Ishikawa (cell line): ENCODE results near the gene RIT1.

Experiments
- CEBPB ChIP-seq: IDR thresholded peaks from 2 replicates; pipeline ENCODE4 v1.6.1; 2012
- CREB1 ChIP-seq: IDR thresholded peaks from 2 replicates; pipeline ENCODE4 v1.6.1; 2012; ENCODE audit warnings: low read depth
- EGR1 ChIP-seq: IDR thresholded peaks from 2 replicates; pipeline ENCODE4 v1.6.1; 2012
- EP300 ChIP-seq: IDR thresholded peaks from 2 replicates; pipeline ENCODE4 v1.6.1; 2012; ENCODE audit warnings: borderline replicate concordance
- FOXM1 ChIP-seq: IDR thresholded peaks from 2 replicates; pipeline ENCODE4 v1.6.1; 2012; ENCODE audit warnings: low read depth, borderline replicate concordance
- MAX ChIP-seq: IDR thresholded peaks from 2 replicates; pipeline ENCODE4 v1.6.1; 2012
- NFIC ChIP-seq: IDR thresholded peaks from 2 replicates; pipeline ENCODE4 v1.6.1; 2012
- RAD21 ChIP-seq: IDR thresholded peaks from 2 replicates; pipeline ENCODE4 v1.6.1; 2012; ENCODE audit warnings: low read depth
- REST ChIP-seq: IDR thresholded peaks from 2 replicates; pipeline ENCODE4 v1.6.1; 2012; ENCODE audit warnings: low read depth, mild to moderate bottlenecking
- TAF1 ChIP-seq: IDR thresholded peaks from 2 replicates; pipeline ENCODE4 v1.6.1; 2012; ENCODE audit warnings: low read depth, mild to moderate bottlenecking
- TCF12 ChIP-seq: IDR thresholded peaks from 2 replicates; pipeline ENCODE4 v1.6.1; 2012; ENCODE audit warnings: low read depth
- TEAD4 ChIP-seq: IDR thresholded peaks from 2 replicates; pipeline ENCODE4 v1.6.1; 2012
- YY1 ChIP-seq: IDR thresholded peaks from 2 replicates; pipeline ENCODE4 v1.6.1; 2012; ENCODE audit warnings: low read depth
- ZBTB7A ChIP-seq: IDR thresholded peaks from 2 replicates; pipeline ENCODE4 v1.6.1; 2012; ENCODE audit warnings: low read depth
- TF ChIP-seq, protein P1 (sequence below): IDR thresholded peaks from 2 replicates; pipeline ENCODE4 v1.6.1; 2012

RIT1 gene

GRCh38 chr1:155890251-155890650 lies 20.9 kb downstream of the RIT1 start:
- TF ChIP-seq RAD21 = no peak
- TF ChIP-seq ZBTB7A = no peak
- TF ChIP-seq CEBPB = no peak

DNA sequence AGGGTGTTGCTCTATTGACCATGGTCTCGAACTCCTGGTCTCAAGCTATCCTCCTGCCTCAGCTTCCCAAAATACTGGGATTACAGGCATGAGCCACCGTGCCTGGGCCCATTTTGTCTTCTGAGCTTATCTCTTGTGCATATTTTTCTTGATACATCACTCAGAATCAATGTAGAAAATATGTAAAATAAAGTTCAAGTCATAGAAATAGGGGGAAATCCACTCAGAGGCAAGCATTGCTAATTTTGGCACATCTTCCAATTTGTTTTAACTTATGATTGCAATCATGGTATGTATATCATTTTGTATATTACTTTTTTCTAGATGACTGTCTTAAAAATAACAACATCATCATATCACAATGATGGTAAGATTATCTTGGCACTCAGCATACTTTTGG lies 21.6 kb downstream of the RIT1 start:
- TF ChIP-seq EGR1 = no peak
- TF ChIP-seq CEBPB = no peak
- no peak for TF ChIP-seq EP300
- no peak for TF ChIP-seq RAD21
- TF ChIP-seq, protein P1, sequence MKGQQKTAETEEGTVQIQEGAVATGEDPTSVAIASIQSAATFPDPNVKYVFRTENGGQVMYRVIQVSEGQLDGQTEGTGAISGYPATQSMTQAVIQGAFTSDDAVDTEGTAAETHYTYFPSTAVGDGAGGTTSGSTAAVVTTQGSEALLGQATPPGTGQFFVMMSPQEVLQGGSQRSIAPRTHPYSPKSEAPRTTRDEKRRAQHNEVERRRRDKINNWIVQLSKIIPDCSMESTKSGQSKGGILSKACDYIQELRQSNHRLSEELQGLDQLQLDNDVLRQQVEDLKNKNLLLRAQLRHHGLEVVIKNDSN = no peak
- TF ChIP-seq ZBTB7A = no peak
- no peak for TF ChIP-seq TAF1
- no peak for TF ChIP-seq TEAD4
- no peak for TF ChIP-seq YY1
- no peak for TF ChIP-seq MAX
- TF ChIP-seq TCF12 = no peak

- TF ChIP-seq FOXM1 = no peak
- TF ChIP-seq EP300 = no peak
Observed at GRCh38 chr1:155888481-155888880, 22.7 kb downstream of the RIT1 start.

- no peak for TF ChIP-seq EGR1
- no peak for TF ChIP-seq RAD21
Observed at GRCh38 chr1:155884982-155885381, 26.2 kb downstream of the RIT1 start.

DNA sequence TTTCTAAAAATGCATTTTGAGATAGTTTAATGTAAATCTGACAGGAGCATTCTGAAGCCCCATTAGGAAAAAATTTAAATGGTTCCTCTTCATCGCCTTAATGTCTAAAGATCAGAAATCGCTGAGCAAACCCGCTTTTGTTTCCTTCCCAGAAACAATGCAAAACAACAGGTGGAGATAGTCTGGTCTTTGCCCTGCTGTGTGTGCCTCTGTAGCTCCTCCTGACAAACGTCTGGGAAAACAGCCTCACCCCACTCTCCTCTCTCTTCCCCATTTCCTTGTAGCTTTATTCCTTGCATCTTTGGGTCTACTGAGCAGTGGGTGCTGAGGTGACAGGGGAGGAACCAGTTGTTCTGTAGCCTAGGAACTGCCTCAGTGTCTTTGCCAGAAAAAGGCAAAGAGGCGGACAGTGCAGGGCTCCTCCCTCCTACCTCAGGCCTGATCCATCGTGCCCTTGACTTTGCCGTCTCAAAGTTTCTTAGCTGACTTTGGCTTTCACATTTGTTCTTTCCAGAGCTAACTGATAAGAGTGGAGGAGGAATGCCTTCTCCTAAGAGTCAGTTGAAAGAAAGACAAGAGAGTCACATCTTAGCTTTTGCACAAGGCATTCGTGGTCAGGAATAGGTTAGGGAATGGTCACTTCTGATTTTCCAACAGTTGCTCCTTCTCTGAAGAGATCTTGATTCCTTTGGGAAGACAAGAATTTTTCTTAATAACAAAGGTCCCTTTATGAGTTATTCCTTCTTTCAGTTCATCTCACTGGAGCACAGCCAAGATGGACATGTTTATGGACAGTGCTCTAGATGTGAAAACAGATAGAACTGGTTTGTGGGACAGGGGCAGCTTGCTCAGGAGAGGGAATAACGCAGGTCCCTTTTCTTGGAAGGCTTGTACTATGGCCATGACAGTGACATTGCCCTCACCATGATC lies 26.9 kb downstream of the RIT1 start:
- no peak for TF ChIP-seq CREB1
- TF ChIP-seq FOXM1 = no peak
- TF ChIP-seq NFIC = no peak
- TF ChIP-seq TCF12 = no peak
- TF ChIP-seq MAX = no peak
- TF ChIP-seq EGR1 = no peak
- no peak for TF ChIP-seq RAD21
- TF ChIP-seq, protein P1 = no peak
- TF ChIP-seq EP300 = no peak
- TF ChIP-seq CEBPB = no peak
- TF ChIP-seq REST = no peak
- no peak for TF ChIP-seq TAF1
- TF ChIP-seq ZBTB7A = no peak
- TF ChIP-seq YY1 = no peak
- no peak for TF ChIP-seq TEAD4

- TF ChIP-seq NFIC = no peak
- TF ChIP-seq YY1 = no peak
- TF ChIP-seq CREB1 = no peak
- TF ChIP-seq ZBTB7A = no peak
- TF ChIP-seq FOXM1 = no peak
- TF ChIP-seq, protein P1 = no peak
- TF ChIP-seq EP300 = no peak
- no peak for TF ChIP-seq TEAD4
- TF ChIP-seq REST = no peak
- TF ChIP-seq EGR1 = no peak
- no peak for TF ChIP-seq CEBPB
- no peak for TF ChIP-seq TCF12
- no peak for TF ChIP-seq RAD21
- TF ChIP-seq TAF1 = no peak
- no peak for TF ChIP-seq MAX
Observed at GRCh38 chr1:155882766-155883165, 28.4 kb downstream of the RIT1 start.
